Left lung (tissue), 10 donors: ENCODE data around the gene WWOX. TPM values are rescaled to one million over a fixed set of nuclear protein-coding genes. Genes with fewer than 3 reads are reported as not detected.
A peak's percentile ranks its signal among the peaks of the same experiment; 100 is the strongest.

Source experiments
- ATAC-seq: fragments of 200-7000 bp; cut with Tn5 transposase; one replicate; pipeline ENCODE4 v1.9.1; 2020; ENCODE audit warnings: moderate library complexity
- DNase-seq, 4 donors: peaks; one replicate each; pipeline ENCODE4 v3.0.0-alpha.2; 2013 to 2020
- H3K27ac ChIP-seq, 2 donors: fragments of 200-600 bp; sonication (generic) in 1 of 2; one replicate each; pipeline versions ENCODE4 v1.5.0 to v1.8.0; 2020 to 2021
- H3K27me3 ChIP-seq, 2 donors: fragments of 200-600 bp; sonication (generic) in 1 of 2; one replicate each; pipeline versions ENCODE4 v1.5.0 to v1.8.0; 2020 to 2021
- H3K36me3 ChIP-seq, 2 donors: fragments of 200-600 bp; sonication (generic) in 1 of 2; one replicate each; pipeline versions ENCODE4 v1.5.0 to v1.8.0; 2020 to 2021
- H3K4me1 ChIP-seq, 2 donors: fragments of 200-600 bp; one replicate each; pipeline ENCODE4 v1.8.0; 2021
- H3K4me3 ChIP-seq, 2 donors: fragments of 200-600 bp; sonication (generic) in 1 of 2; one replicate each; pipeline versions ENCODE4 v1.5.0 to v1.8.0; 2020 to 2021; ENCODE audit warnings: mild to moderate bottlenecking in 1 of 2
- H3K9me3 ChIP-seq, 2 donors: fragments of 200-600 bp; sonication (generic) in 1 of 2; one replicate each; pipeline versions ENCODE4 v1.5.0 to v1.8.0; 2020 to 2021
- intact Hi-C, 2 donors: fragments of 100-400 bp; cut with DNase I; formaldehyde crosslinking; loops; one replicate each; pipeline versions ENCODE4 v1.11.2 to v1.14.2; 2022
- polyA plus RNA-seq, 6 donors: library from polyadenylated mRNA; unstranded; fragments of 120-200 nt; gene quantifications; one replicate each; pipeline ENCODE4 v1.2.1, GENCODE V29; 2013; ENCODE audit not compliant: insufficient read length in 6 of 6
- total RNA-seq, 2 donors: library from RNA; stranded (reverse); fragmentation: NEBNext Ultra II Directional; extraction: Animal tissue kit (Norgen Biotek cat#: 25700); gene quantifications; one replicate each; pipeline ENCODE4 v1.2.1, GENCODE V29; 2021
- TF ChIP-seq, protein P1 (sequence below), 2 donors: fragments of 200-600 bp; sonication (generic) in 1 of 2; IDR thresholded peaks; one replicate each; pipeline versions ENCODE4 v1.5.0 to v1.8.0; 2021; ENCODE audit warnings: antibody characterized with exemption in 2 of 2
- donor health status: DM: no; HTN: yes; CAD: no.
- donor health status: DM: no; HTN: no; CAD: no.

WWOX gene
- total and polyA plus RNA-seq, 8 donors = 17.2 to 40.3 (median 30.8) TPM

GRCh38 chr16:78100112-78100467 lies 636 bp downstream of the WWOX start:
- DNase-seq = no peak
- intact Hi-C loops = no loop called here
- Histone ChIP-seq H3K4me1 (peaks cover 7 to 13% of the 10 kb centered on the region in 2 donors), H3K27me3 (no peaks in the 10 kb centered on the region), H3K9me3 (no peaks in the 10 kb centered on the region), H3K4me3 (peak overlapping the region; percentile 92), H3K27ac (peak overlapping the region; percentile 74 to 92), H3K36me3 (no peaks in the 10 kb centered on the region)
- TF ChIP-seq, protein P1, sequence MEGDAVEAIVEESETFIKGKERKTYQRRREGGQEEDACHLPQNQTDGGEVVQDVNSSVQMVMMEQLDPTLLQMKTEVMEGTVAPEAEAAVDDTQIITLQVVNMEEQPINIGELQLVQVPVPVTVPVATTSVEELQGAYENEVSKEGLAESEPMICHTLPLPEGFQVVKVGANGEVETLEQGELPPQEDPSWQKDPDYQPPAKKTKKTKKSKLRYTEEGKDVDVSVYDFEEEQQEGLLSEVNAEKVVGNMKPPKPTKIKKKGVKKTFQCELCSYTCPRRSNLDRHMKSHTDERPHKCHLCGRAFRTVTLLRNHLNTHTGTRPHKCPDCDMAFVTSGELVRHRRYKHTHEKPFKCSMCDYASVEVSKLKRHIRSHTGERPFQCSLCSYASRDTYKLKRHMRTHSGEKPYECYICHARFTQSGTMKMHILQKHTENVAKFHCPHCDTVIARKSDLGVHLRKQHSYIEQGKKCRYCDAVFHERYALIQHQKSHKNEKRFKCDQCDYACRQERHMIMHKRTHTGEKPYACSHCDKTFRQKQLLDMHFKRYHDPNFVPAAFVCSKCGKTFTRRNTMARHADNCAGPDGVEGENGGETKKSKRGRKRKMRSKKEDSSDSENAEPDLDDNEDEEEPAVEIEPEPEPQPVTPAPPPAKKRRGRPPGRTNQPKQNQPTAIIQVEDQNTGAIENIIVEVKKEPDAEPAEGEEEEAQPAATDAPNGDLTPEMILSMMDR (IDR thresholded peaks at IDR 0.05) = peak in 1 of 2 donors; percentile 81
- peak; percentile 83 for ATAC-seq

DNA sequence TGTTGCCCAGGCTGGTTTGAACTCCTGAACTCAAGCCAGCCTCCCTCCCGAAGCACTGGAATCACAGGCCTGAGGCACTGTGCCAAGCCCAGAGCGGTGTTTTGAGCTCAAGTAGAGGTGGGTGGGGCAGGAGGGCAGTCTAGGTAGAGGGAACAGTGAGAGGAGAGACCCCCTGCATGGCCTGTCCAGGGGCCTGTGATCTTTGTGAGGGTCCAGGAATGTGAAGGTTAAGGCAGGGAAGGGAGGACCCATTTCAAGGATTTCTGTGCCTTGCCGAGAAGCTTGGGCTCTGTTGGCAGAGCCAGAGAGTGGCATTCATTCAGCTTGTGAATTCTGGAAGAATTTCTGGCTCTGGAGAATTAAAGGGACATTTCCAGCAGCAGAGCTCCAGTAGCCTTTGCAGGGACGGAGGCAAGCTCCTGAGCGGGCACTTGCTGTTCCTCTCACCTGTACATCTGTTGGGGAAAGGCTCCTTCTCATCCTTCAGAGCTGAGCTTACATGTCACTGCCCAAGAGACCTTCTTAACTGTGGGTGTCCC lies 2.7 kb downstream of the WWOX start:
- TF ChIP-seq, protein P1 (IDR thresholded peaks at IDR 0.05) = no peak

DNA sequence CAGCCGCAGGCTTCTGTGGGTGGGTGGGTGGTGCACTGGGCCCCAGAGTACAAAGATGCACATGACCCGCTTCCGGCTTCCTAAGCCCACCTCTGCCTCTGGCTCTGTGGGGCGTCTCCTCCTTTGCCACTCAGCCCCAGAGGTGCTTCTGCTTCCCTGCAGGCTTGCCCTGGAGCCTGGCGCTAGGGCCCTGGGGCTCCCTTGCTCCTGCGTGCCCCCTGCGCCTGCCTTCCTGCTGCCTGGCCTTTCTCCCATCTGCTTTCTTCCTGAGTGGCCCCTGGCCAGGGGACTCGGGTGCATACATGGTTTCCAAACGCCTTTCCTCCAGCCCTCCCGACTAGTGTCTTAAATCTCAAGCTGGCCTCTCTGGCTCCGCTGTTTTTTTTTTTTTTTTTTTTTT lies 3.4 kb downstream of the WWOX start:
- TF ChIP-seq, protein P1 (IDR thresholded peaks at IDR 0.05) = no peak
- no peaks in the 10 kb centered on the region for H3K36me3 ChIP-seq
- H3K27ac ChIP-seq = no peak overlapping the region
- no peaks in the 10 kb centered on the region for H3K9me3 ChIP-seq
- H3K27me3 ChIP-seq = no peaks in the 10 kb centered on the region
- no peak overlapping the region for H3K4me3 ChIP-seq
- ATAC-seq (no peak), DNase-seq (no peak)
- H3K4me1 ChIP-seq = peaks cover 7 to 13% of the 10 kb centered on the region in 2 donors
- intact Hi-C loops = no loop called here

More for the DNA sequence above, 2.7 kb downstream of the WWOX start:
- Histone ChIP-seq H3K27me3 (no peaks in the 10 kb centered on the region), H3K27ac (no peak overlapping the region), H3K4me3 (no peak overlapping the region), H3K4me1 (peaks cover 7 to 13% of the 10 kb centered on the region in 2 donors), H3K36me3 (no peaks in the 10 kb centered on the region), H3K9me3 (no peaks in the 10 kb centered on the region)
- DNase-seq (no peak), ATAC-seq (no peak)
- intact Hi-C loops = no loop called here

DNA sequence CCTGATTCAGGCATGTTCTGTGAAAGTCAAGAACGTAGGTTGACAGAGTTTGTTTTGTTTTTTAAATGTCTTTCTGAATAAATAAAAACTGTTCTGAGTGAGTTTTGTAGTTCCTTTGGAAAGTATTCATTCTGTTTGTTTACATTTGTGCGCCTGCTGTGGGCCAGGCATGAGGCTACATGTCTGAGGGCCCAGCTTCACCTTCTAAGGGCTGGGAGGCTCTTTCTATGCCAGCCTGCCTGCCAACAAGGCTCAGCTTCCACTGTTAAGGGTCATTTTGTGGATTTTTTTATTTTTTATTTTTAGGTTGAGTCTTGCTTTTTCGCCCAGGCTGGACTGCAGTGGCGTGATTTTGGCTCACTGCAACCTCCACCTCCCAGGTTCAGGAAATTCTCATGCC lies 6.1 kb downstream of the WWOX start:
- TF ChIP-seq, protein P1 (IDR thresholded peaks at IDR 0.05) = no peak
- intact Hi-C loops = no loop called here
- Histone ChIP-seq H3K4me3 (no peak overlapping the region), H3K27ac (no peak overlapping the region), H3K36me3 (peaks cover 0 to 15% of the 10 kb centered on the region in 2 donors), H3K9me3 (no peaks in the 10 kb centered on the region), H3K27me3 (no peaks in the 10 kb centered on the region), H3K4me1 (peaks cover 3% of the 10 kb centered on the region in 2 donors)
- DNase-seq (no peak), ATAC-seq (no peak)

DNA sequence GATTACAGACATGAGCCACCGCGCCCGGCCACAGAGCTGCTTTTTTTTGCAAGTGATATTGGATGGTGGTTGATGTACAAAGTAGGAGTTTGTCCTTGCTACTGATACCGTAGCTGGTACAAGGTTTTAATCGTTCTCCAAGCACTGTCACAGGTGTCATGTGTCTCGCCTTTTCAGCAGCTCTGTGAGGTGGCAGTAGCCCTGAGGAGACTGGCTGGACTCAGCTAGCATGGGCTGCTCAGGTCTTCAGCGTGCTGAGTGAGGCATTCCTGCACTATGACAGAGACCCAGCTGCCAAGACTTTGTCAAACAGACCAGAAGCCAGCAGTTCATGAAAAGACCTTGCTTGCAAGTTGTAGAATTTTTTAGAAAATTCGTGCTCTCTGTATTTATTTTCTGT lies 7.2 kb downstream of the WWOX start:
- ATAC-seq = no peak
- Histone ChIP-seq H3K4me1 (no peaks in the 10 kb centered on the region), H3K4me3 (no peak overlapping the region), H3K27ac (no peak overlapping the region), H3K9me3 (no peaks in the 10 kb centered on the region), H3K27me3 (no peaks in the 10 kb centered on the region), H3K36me3 (peaks cover 0 to 18% of the 10 kb centered on the region in 2 donors)
- TF ChIP-seq, protein P1 (IDR thresholded peaks at IDR 0.05) = no peak
- peak in 1 of 4 donors; percentile 15 for DNase-seq
- intact Hi-C loops = no loop called here
